Astrocyte of the cerebellum (primary cell): ENCODE data around the gene CCDC102B.

Source experiments
- DNase-seq: peaks from one replicate; pipeline ENCODE4 v3.0.0-alpha.2; 2011; ENCODE audit warnings: low read depth
- H3K4me3 ChIP-seq: 2 replicates; pipeline ENCODE4 v1.5.1; 2011; ENCODE audit warnings: mild to moderate bottlenecking, low read depth, low read length, moderate library complexity
- CTCF ChIP-seq: IDR thresholded peaks from 2 replicates; pipeline ENCODE4 v1.5.1; 2012; ENCODE audit warnings: low read length, low read depth, moderate library complexity, mild to moderate bottlenecking; ENCODE audit errors: missing control alignments
- in situ Hi-C: cut with HindIII; loops from 2 replicates; pipeline ENCODE4 v1.10.0; 2017; ENCODE audit warnings: low sequenced_read_pairs

CCDC102B gene

GRCh38 chr18:68965817-68966216 is 167.9 kb downstream of the CCDC102B start:
- no peak for TF ChIP-seq CTCF
- H3K4me3 ChIP-seq, result no peak overlapping the region
- DNase-seq, result peak; percentile 13
- in situ Hi-C loops, result no loop called here

GRCh38 chr18:68969027-68969426 is 171.1 kb downstream of the CCDC102B start:
- no peak for DNase-seq
- in situ Hi-C loops, result no loop called here
- no peak for TF ChIP-seq CTCF

GRCh38 chr18:68972176-68972575 is 174.3 kb downstream of the CCDC102B start:
- no peak overlapping the region for H3K4me3 ChIP-seq
- TF ChIP-seq CTCF, result no peak
- in situ Hi-C loops, result no loop called here
- no peak for DNase-seq

More at GRCh38 chr18:68969027-68969426, 171.1 kb downstream of the CCDC102B start:
- no peak overlapping the region for H3K4me3 ChIP-seq

- DNase-seq, result no peak
- H3K4me3 ChIP-seq, result no peak overlapping the region
- in situ Hi-C loops, result no loop called here
- no peak for TF ChIP-seq CTCF
These were observed 181.9 kb downstream of the CCDC102B start for GRCh38 chr18:68979737-68980136.

- in situ Hi-C loops, result no loop called here
- DNase-seq, result no peak
These were observed 185.2 kb downstream of the CCDC102B start for GRCh38 chr18:68983126-68983525.

GRCh38 chr18:68984342-68984741 is 186.5 kb downstream of the CCDC102B start:
- in situ Hi-C loops, result no loop called here
- DNase-seq, result no peak
- H3K4me3 ChIP-seq, result no peak overlapping the region
- TF ChIP-seq CTCF, result no peak

More at GRCh38 chr18:68983126-68983525, 185.2 kb downstream of the CCDC102B start:
- H3K4me3 ChIP-seq, result no peak overlapping the region
- TF ChIP-seq CTCF, result no peak

GRCh38 chr18:68985172-68985820 is 187.4 kb downstream of the CCDC102B start:
- no peak overlapping the region for H3K4me3 ChIP-seq
- in situ Hi-C loops, result no loop called here
- TF ChIP-seq CTCF, result no peak
- no peak for DNase-seq
